Skeletal muscle tissue (tissue), 4 donors: ENCODE data around the gene DPYSL5. TPM values are rescaled to one million over a fixed set of nuclear protein-coding genes. Genes with fewer than 3 reads are reported as not detected.

Source experiments
- H3K27ac ChIP-seq: one replicate; pipeline ENCODE4 v1.7.0; 2013; ENCODE audit warnings: mild to moderate bottlenecking, low read depth, low read length, inconsistent platforms
- H3K27me3 ChIP-seq, 3 donors: one replicate each; pipeline ENCODE4 v1.7.0; 2013; ENCODE audit warnings: low read length in 3 of 3; ENCODE audit not compliant: control insufficient read depth in 3 of 3, insufficient read depth in 3 of 3
- H3K36me3 ChIP-seq, 3 donors: one replicate each; pipeline ENCODE4 v1.7.0; 2013; ENCODE audit warnings: low read length in 3 of 3; ENCODE audit not compliant: control insufficient read depth in 3 of 3, insufficient read depth in 3 of 3
- H3K4me1 ChIP-seq, 3 donors: one replicate each; pipeline ENCODE4 v1.7.0; 2013; ENCODE audit warnings: low read length in 3 of 3, mild to moderate bottlenecking in 3 of 3; ENCODE audit not compliant: control insufficient read depth in 3 of 3, insufficient read depth in 3 of 3
- H3K4me3 ChIP-seq, 3 donors: one replicate each; pipeline ENCODE4 v1.7.0; 2013; ENCODE audit warnings: low read length in 3 of 3
- H3K9ac ChIP-seq, 3 donors: one replicate each; pipeline ENCODE4 v1.7.0; 2013; ENCODE audit warnings: low read length in 3 of 3, mild to moderate bottlenecking in 3 of 3, moderate library complexity in 2 of 3, low read depth in 1 of 3
- H3K9me3 ChIP-seq, 3 donors: one replicate each; pipeline ENCODE4 v1.7.0; 2013; ENCODE audit warnings: low read length in 3 of 3; ENCODE audit not compliant: control insufficient read depth in 3 of 3
- total RNA-seq: library from RNA; depleted of rRNA; stranded (reverse); fragments of >200 nt; gene quantifications from one replicate; pipeline ENCODE4 v1.2.3, GENCODE V29; 2014
- donor health status: Osteomylitis.

DPYSL5 gene
- total RNA-seq, 1 donor from 2014 or later: 3.7 TPM

GRCh38 chr2:26845021-26845420, 2.9 kb upstream of the DPYSL5 start:
- Histone ChIP-seq H3K27me3 (peaks cover 56 to 64% (median 57%) of the 10 kb centered on the region in 3 donors), H3K27ac (no peak overlapping the region), H3K9ac (no peak overlapping the region), H3K4me1 (peaks cover 19 to 35% (median 23%) of the 10 kb centered on the region in 3 donors), H3K36me3 (no peaks in the 10 kb centered on the region), H3K9me3 (no peaks in the 10 kb centered on the region), H3K4me3 (no peak overlapping the region)

- Histone ChIP-seq H3K27me3 (peaks cover 64 to 67% (median 66%) of the 10 kb centered on the region in 3 donors), H3K27ac (no peak overlapping the region), H3K9me3 (no peaks in the 10 kb centered on the region), H3K4me3 (peak overlapping the region in 2 of 3 donors; percentile 35 to 38), H3K36me3 (no peaks in the 10 kb centered on the region), H3K9ac (no peak overlapping the region), H3K4me1 (peaks cover 22 to 35% (median 23%) of the 10 kb centered on the region in 3 donors)
These were observed 1.3 kb upstream of the DPYSL5 start for GRCh38 chr2:26846334-26847306.

- Histone ChIP-seq H3K27ac (no peak overlapping the region), H3K4me3 (peak overlapping the region in 1 of 3 donors; percentile 32), H3K9me3 (no peaks in the 10 kb centered on the region), H3K9ac (no peak overlapping the region), H3K27me3 (peaks cover 64 to 69% (median 67%) of the 10 kb centered on the region in 3 donors), H3K36me3 (no peaks in the 10 kb centered on the region), H3K4me1 (peaks cover 23 to 35% (median 23%) of the 10 kb centered on the region in 3 donors)
These were observed 651 bp upstream of the DPYSL5 start for GRCh38 chr2:26847307-26847654.

- Histone ChIP-seq H3K9me3 (no peaks in the 10 kb centered on the region), H3K9ac (no peak overlapping the region), H3K36me3 (no peaks in the 10 kb centered on the region), H3K4me3 (peak overlapping the region in 2 of 3 donors; percentile 32 to 35), H3K27me3 (peaks cover 60 to 69% (median 64%) of the 10 kb centered on the region in 3 donors), H3K27ac (no peak overlapping the region), H3K4me1 (peaks cover 26 to 44% (median 35%) of the 10 kb centered on the region in 3 donors)
These were observed 564 bp downstream of the DPYSL5 start for GRCh38 chr2:26848336-26849055.

GRCh38 chr2:26849056-26849999, 1.4 kb downstream of the DPYSL5 start:
- Histone ChIP-seq H3K4me3 (peak overlapping the region in 1 of 3 donors; percentile 32), H3K9ac (no peak overlapping the region), H3K27me3 (peaks cover 59 to 69% (median 64%) of the 10 kb centered on the region in 3 donors), H3K27ac (no peak overlapping the region), H3K36me3 (no peaks in the 10 kb centered on the region), H3K9me3 (no peaks in the 10 kb centered on the region), H3K4me1 (peaks cover 26 to 44% (median 36%) of the 10 kb centered on the region in 3 donors)

- Histone ChIP-seq H3K4me1 (peaks cover 26 to 44% (median 36%) of the 10 kb centered on the region in 3 donors), H3K9me3 (no peaks in the 10 kb centered on the region), H3K9ac (no peak overlapping the region), H3K36me3 (no peaks in the 10 kb centered on the region), H3K27me3 (peaks cover 55 to 66% (median 58%) of the 10 kb centered on the region in 3 donors), H3K27ac (no peak overlapping the region), H3K4me3 (no peak overlapping the region)
These were observed 2.1 kb downstream of the DPYSL5 start for GRCh38 chr2:26850000-26850431.

GRCh38 chr2:26850505-26850904, 2.6 kb downstream of the DPYSL5 start:
- Histone ChIP-seq H3K36me3 (no peaks in the 10 kb centered on the region), H3K27me3 (peaks cover 50 to 62% (median 53%) of the 10 kb centered on the region in 3 donors), H3K4me3 (no peak overlapping the region), H3K27ac (no peak overlapping the region), H3K4me1 (peaks cover 26 to 44% (median 36%) of the 10 kb centered on the region in 3 donors), H3K9ac (no peak overlapping the region), H3K9me3 (no peaks in the 10 kb centered on the region)

- H3K4me1 ChIP-seq: peaks cover 21 to 31% (median 31%) of the 10 kb centered on the region in 3 donors
- H3K27me3 ChIP-seq: peaks cover 30 to 40% (median 34%) of the 10 kb centered on the region in 3 donors
- H3K4me3 ChIP-seq: peak overlapping the region in 1 of 3 donors; percentile 30
- H3K9ac ChIP-seq: no peak overlapping the region
- H3K27ac ChIP-seq: no peak overlapping the region
- no peaks in the 10 kb centered on the region for H3K9me3 ChIP-seq
- no peaks in the 10 kb centered on the region for H3K36me3 ChIP-seq
These were observed 4.7 kb downstream of the DPYSL5 start for GRCh38 chr2:26852405-26853306.
